Ectodermal cell (in vitro differentiated cells): ENCODE data around the gene TFCP2.

Experiments used
- H3K27ac ChIP-seq: 2 replicates; pipeline ENCODE4 v1.7.0; 2013; ENCODE audit warnings: mild to moderate bottlenecking, low read depth, low read length; ENCODE audit not compliant: insufficient read depth, poor library complexity, severe bottlenecking
- H3K27me3 ChIP-seq: 2 replicates; pipeline ENCODE4 v1.7.0; 2013; ENCODE audit warnings: mild to moderate bottlenecking, low read length; ENCODE audit not compliant: insufficient read depth, control insufficient read depth, poor library complexity, severe bottlenecking
- H3K36me3 ChIP-seq: one replicate; pipeline ENCODE4 v1.7.0; 2013; ENCODE audit warnings: low read length; ENCODE audit not compliant: control insufficient read depth, insufficient read depth
- H3K4me1 ChIP-seq: one replicate; pipeline ENCODE4 v1.7.0; 2013; ENCODE audit warnings: low read length; ENCODE audit not compliant: control insufficient read depth, insufficient read depth
- H3K4me3 ChIP-seq: 2 replicates; pipeline ENCODE4 v1.7.0; 2013; ENCODE audit warnings: low read depth, low read length, control low read depth; ENCODE audit not compliant: insufficient read depth
- H3K9me3 ChIP-seq: 2 replicates; pipeline ENCODE4 v1.7.0; 2013; ENCODE audit warnings: mild to moderate bottlenecking, low read length, moderate library complexity; ENCODE audit not compliant: control insufficient read depth
- WGBS, 2 experiments: methylation state at CpG; one replicate each; pipeline ENCODE4 v1.1.7; 2013; ENCODE audit warnings: missing lambda C conversion rate in 2 of 2; 5-methylcytosine and 5-hydroxymethylcytosine counted together

The TFCP2 gene

DNA sequence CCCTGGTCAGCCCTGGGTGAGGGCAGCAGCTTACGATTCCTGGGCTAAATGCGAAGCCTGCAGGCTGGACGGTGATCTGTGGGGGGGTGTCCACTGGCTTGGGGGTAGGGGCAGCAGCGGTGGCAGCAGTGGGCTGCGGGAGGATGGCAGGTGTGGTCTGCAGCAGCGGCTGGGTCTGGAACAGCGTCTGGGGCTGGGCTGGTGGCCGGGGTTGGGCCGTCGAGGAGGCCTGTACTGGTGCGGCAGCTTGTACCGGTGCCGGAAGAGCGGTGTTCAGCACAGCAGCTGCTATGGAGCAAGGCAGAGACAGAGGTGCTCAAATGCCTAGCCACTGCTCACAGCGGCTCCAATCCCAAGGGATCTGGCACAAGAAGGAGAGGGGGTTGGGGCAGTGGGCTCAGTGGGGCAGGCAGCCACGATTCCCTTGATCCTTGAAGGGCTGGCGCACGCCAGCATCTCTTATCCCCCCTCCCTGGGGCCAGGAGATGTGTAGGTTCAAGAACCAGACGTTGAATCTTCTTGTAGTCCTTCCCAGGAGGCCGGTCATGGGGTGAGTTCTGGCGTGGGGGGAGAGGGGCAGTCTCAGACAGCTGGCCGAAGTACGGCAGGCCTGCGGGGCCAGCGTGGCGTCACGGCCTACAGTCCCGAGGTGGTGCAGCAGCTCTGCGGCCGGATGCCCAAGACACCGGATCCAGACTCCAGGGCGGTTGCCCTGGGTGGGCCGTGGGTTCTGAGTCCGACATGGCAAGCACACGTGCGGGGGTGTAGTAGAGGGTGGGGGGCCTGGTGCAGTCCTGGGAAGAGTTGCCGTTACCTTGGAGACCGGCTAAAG lies 25.0 kb upstream of the TFCP2 start:
- 94 to 95% methylated on average over 38 of the region's 38 CpGs for WGBS, 2 experiments
- Histone ChIP-seq H3K27ac (no peak overlapping the region), H3K36me3 (no peaks in the 10 kb centered on the region)

DNA sequence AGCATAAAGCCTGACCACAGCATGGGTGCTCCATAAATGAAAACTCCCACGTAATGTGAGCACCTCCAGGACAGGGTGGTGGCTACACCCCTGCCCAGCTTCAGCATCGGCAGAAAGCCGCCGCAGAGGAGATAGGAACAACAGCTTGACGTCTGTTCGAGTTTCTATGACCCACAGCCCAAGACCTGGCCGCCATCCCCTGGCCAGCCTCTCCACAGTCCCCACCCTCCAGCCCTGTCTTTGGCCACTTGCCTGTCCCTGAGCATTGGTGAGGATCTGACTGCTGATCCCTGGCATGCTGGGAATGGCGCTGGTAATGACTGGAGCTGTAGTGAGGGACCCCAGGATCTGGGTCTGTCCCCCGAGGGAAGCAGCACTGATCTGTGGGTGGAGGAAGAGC lies 23.6 kb upstream of the TFCP2 start:
- no peaks in the 10 kb centered on the region for H3K4me1 ChIP-seq
- H3K27ac ChIP-seq = no peak overlapping the region
- H3K9me3 ChIP-seq = no peaks in the 10 kb centered on the region
- 96% methylated on average over 9 of the region's 9 CpGs for WGBS, 2 experiments
- no peaks in the 10 kb centered on the region for H3K36me3 ChIP-seq
- H3K4me3 ChIP-seq = no peak overlapping the region
- no peaks in the 10 kb centered on the region for H3K27me3 ChIP-seq

More for the DNA sequence above, 25.0 kb upstream of the TFCP2 start:
- Histone ChIP-seq H3K9me3 (no peaks in the 10 kb centered on the region), H3K4me1 (no peaks in the 10 kb centered on the region), H3K4me3 (no peak overlapping the region), H3K27me3 (no peaks in the 10 kb centered on the region)

DNA sequence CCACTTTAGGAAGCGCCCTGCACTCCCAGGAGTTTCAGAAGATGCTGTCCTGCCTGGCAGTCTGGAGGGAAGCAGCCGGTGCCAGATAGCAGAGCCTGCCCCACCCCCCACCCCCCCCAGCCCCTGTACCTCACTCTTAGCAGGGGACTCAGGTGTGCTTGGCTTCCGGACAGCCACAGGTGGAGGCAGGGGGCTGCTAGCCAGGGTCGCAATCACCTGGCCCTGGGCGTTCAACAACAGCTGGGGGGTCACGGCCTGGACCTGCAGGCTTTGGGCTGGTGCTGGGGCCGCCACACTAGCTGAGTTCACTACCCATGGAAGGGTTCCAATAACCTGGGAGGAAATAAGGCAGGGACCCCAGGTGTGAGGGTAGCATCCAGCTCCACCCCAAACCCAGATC lies 22.9 kb upstream of the TFCP2 start:
- H3K9me3 ChIP-seq = no peaks in the 10 kb centered on the region
- H3K36me3 ChIP-seq = no peaks in the 10 kb centered on the region
- 91 to 92% methylated on average over 7 of the region's 7 CpGs for WGBS, 2 experiments
- no peak overlapping the region for H3K4me3 ChIP-seq
- no peak overlapping the region for H3K27ac ChIP-seq
- no peaks in the 10 kb centered on the region for H3K4me1 ChIP-seq
- H3K27me3 ChIP-seq = no peaks in the 10 kb centered on the region

GRCh38 chr12:51192284-51192671 lies 19.3 kb upstream of the TFCP2 start:
- Histone ChIP-seq H3K4me3 (no peak overlapping the region), H3K27ac (no peak overlapping the region), H3K9me3 (no peaks in the 10 kb centered on the region), H3K27me3 (no peaks in the 10 kb centered on the region), H3K4me1 (peaks cover 11% of the 10 kb centered on the region), H3K36me3 (no peaks in the 10 kb centered on the region)
- WGBS, 2 experiments = 89 to 93% methylated on average over 5 of the region's 5 CpGs

GRCh38 chr12:51191516-51192283 lies 18.8 kb upstream of the TFCP2 start:
- no peak overlapping the region for H3K4me3 ChIP-seq
- H3K36me3 ChIP-seq = no peaks in the 10 kb centered on the region
- no peaks in the 10 kb centered on the region for H3K9me3 ChIP-seq
- no peak overlapping the region for H3K27ac ChIP-seq
- no peaks in the 10 kb centered on the region for H3K27me3 ChIP-seq
- WGBS, 2 experiments = 91 to 92% methylated on average over 12 of the region's 12 CpGs
- H3K4me1 ChIP-seq = peaks cover 13% of the 10 kb centered on the region

- H3K27me3 ChIP-seq = no peaks in the 10 kb centered on the region
- 88 to 89% methylated on average over 4 of the region's 4 CpGs for WGBS, 2 experiments
- H3K36me3 ChIP-seq = no peaks in the 10 kb centered on the region
- H3K4me3 ChIP-seq = no peak overlapping the region
- H3K9me3 ChIP-seq = no peaks in the 10 kb centered on the region
- no peak overlapping the region for H3K27ac ChIP-seq
- H3K4me1 ChIP-seq = peaks cover 13% of the 10 kb centered on the region
Measured at GRCh38 chr12:51190820-51191219, 17.9 kb upstream of the TFCP2 start.

GRCh38 chr12:51189790-51190355 lies 16.9 kb upstream of the TFCP2 start:
- H3K27ac ChIP-seq = no peak overlapping the region
- H3K36me3 ChIP-seq = no peaks in the 10 kb centered on the region
- H3K27me3 ChIP-seq = no peaks in the 10 kb centered on the region
- H3K4me1 ChIP-seq = peaks cover 13% of the 10 kb centered on the region
- no peaks in the 10 kb centered on the region for H3K9me3 ChIP-seq
- 95 to 96% methylated on average over 14 of the region's 14 CpGs for WGBS, 2 experiments
- H3K4me3 ChIP-seq = no peak overlapping the region

DNA sequence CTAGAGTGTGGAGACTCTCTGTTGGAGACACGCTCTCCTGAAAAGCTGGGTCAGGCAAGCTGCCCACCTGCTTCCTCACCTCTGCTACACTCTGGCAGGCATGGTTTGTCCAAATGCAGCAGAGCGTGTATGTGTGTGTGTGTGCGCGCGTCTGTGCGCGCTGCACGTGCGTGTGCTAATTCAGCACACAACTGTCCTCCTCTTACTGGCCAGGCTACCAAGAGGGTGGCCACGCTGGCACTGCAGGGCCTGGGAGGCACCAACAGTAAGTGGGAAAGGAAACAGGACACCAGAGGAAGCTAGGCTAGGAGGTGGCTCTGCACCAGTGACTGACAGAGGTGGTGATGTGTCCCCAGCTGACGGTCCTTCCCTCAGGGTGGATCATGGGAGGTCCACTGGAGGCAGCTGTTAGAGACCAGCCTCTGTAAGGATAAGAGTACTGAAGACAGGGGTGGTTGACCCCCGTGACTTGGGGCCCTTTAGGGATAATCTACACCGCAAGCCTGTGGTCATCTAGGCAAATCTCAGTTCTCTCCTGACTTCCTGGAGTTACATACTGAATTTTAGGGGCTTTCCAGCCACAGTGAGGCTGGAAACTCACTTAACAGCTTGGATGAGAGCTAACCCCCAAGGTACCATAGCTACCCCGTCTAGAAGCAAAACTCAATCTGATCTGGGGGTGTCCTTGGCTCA lies 15.6 kb upstream of the TFCP2 start:
- Histone ChIP-seq H3K9me3 (no peaks in the 10 kb centered on the region), H3K4me3 (no peak overlapping the region), H3K36me3 (no peaks in the 10 kb centered on the region), H3K27me3 (no peaks in the 10 kb centered on the region), H3K4me1 (peaks cover 13% of the 10 kb centered on the region), H3K27ac (no peak overlapping the region)
- WGBS, 2 experiments = 94 to 95% methylated on average over 14 of the region's 14 CpGs

- H3K36me3 ChIP-seq = no peaks in the 10 kb centered on the region
- peaks cover 13% of the 10 kb centered on the region for H3K4me1 ChIP-seq
- no peaks in the 10 kb centered on the region for H3K27me3 ChIP-seq
- no peak overlapping the region for H3K4me3 ChIP-seq
- 68 to 71% methylated on average over 5 of the region's 5 CpGs for WGBS, 2 experiments
- no peaks in the 10 kb centered on the region for H3K9me3 ChIP-seq
- H3K27ac ChIP-seq = no peak overlapping the region
Measured at GRCh38 chr12:51187370-51187987, 14.5 kb upstream of the TFCP2 start.
